NCI-H2029 treated with DMSO at 0.1 percent for 48 hours (cell line): ENCODE results near the gene TTC8.
"Not testable (repeated sequence)": the region's sequence is repeated elsewhere in the genome, so short reads cannot be mapped to it uniquely, and the experiment has no call there.

Source experiments
- DNase-seq: peaks from one replicate; lab custom pipeline; 2025; lab: John Stamatoyannopoulos, UW

The TTC8 gene

DNA sequence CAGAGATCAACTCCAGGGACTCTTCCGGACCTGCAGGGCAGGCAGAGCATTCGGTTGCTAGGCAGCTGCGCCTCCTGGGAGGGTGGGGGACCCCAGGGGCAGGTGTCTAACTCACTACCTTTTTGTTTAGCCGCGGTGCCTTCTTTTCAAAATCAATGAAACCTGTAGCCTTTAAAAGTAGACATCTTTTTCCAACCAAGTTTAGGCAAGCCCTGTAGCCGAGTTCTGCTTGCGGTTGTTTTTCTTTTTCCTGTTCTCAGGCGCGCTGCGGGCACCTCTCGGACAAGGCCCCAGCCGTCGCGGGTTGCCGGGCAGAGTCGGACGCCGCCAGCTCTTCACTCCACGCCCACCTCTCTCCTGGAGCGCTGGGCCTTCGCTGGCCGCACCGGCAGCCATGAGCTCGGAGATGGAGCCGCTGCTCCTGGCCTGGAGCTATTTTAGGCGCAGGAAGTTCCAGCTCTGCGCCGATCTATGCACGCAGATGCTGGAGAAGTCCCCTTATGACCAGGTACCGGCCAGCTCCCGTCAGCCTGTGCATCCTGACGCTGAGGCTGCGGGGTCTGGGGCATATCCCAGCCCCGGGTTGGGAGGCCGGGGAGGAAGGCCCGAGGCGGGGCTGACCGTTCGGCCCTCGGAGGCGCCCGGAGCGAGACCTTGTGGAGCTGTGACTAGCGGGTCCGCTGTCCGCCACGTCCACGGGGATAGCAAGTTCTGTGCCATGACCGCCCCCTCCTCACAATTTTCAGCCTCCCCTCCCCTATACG, at the start of gene TTC8:
Gene TTC8, plus strand, starts transcription at position 338 of the 764 bp plus-strand sequence. Its CDS starts 57 bp downstream, at position 395.
- DNase-seq = peak; percentile 38

DNA sequence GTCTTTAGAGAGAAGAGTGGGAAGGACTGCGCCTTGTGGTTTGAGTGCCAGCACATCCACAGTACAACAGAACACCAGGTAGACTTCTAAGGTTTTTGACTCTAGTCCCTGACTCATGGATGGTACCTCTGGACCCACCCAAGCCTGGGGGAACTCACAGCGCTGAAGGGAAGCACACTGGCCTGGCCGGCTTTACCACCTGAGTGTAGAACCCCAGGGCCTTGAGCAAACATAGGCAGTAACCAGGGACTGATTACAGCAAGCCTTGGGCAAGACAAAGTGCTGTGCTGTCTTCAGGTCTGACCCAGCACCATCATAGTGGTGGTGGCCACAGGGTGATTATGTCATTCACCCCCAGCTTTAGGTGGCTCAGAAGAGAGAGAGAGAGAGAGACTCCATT, 48.9 kb upstream of the TTC8 start:
- no peak for DNase-seq

DNA sequence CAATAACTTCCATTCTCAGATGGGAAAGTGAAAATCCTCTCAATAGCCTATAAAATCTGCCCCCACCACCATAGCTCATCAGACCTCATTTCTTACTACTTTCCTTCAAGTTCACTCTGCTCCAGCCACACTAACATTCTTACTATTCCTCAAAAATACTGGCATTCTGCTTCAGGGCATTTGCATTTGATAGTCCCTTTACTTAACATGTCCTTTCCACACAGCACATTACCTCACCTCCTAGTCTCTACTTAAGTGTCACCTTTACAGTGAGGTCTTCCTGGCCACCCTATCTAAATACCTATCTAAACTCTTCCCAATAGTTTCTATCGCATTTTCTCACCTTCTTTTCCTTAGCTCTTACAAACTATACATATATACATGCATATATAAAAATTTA, 38.5 kb upstream of the TTC8 start:
- no peak for DNase-seq

DNA sequence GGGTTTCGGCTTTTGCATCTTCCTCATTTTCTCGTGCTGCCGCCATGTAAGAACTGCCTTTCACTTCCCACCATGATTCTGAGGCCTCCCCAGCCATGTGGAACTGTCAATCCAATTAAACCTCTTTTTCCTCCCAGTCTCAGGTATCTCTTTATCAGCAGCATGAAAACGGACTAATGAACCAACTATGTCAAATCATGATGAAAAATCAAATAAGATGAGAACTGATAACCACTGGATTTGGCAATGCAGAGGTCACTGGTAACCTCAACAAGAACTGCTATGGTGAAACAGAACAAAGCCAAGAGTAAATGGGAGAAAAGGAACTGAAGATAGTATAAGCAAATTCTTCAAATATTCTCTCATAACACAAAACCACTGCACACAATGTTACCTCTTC, 37.7 kb upstream of the TTC8 start:
- DNase-seq = no peak

DNA sequence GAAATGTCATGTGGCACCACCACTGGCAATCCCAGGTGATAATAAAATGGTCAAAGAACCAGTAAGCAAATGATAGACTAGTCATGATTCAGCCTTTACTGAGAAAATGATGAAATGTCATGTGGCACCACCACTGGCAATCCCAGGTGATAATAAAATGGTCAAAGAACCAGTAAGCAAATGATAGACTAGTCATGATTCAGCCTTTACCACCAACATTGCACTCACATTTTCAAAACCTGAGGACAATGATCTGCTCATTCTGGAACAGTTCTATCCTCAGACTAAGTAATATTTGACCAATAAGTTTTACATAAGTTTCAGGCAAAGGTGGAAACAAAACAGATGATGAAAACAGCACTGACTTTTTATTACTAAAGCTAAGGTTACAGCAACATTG, 34.9 kb upstream of the TTC8 start:
- not testable (repeated sequence) for DNase-seq

DNA sequence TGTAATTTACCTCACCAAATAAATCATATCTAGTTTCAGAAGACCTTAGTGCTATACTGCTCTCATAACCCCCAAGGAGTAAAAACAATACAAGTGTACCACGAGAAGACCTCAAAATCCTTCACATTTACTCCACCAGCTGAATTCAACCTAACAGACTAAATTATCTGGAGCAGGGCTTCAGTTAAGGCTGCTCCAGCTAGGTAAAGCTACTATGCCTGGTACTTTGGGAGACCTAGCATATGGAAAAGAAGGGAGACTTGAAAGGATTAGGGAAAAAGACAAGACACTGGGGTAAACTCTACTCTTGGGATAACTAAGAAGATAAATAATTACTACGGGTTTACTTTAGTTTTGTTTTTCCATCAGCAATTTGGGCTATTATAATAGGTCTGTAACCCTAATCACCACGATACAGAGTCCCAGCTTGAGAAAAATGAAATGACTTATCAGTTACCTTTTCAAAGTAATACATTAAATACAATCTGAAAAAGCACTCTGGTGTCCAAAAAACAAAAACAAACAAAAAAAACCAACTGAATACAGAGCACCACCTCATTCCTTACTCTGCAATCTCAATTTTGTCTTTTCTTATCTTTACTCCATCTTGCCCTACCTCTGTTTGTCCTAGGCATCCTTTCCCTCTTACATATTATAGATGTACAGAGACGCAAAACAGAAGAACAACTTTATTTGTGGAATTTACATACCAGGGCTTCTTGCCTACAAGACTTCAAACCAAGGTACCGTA, 33.8 kb upstream of the TTC8 start:
- no peak for DNase-seq

DNA sequence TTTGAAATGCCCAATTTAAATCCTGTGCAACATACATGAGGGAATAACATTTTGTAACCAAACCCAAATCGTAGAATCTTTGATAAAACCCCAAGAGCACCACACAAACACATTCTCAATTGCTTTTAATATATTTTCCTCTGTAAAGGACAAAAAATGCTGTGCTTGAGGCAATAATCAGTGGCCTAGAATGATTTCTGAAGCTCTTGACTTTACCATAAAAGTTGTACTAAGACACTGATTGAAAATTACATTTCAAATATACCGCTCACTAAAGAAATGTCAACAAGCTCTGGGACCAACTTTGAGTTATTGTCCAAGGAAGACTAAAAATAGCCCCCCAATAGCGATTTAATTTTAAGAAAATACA, 33.2 kb upstream of the TTC8 start:
- no peak for DNase-seq

DNA sequence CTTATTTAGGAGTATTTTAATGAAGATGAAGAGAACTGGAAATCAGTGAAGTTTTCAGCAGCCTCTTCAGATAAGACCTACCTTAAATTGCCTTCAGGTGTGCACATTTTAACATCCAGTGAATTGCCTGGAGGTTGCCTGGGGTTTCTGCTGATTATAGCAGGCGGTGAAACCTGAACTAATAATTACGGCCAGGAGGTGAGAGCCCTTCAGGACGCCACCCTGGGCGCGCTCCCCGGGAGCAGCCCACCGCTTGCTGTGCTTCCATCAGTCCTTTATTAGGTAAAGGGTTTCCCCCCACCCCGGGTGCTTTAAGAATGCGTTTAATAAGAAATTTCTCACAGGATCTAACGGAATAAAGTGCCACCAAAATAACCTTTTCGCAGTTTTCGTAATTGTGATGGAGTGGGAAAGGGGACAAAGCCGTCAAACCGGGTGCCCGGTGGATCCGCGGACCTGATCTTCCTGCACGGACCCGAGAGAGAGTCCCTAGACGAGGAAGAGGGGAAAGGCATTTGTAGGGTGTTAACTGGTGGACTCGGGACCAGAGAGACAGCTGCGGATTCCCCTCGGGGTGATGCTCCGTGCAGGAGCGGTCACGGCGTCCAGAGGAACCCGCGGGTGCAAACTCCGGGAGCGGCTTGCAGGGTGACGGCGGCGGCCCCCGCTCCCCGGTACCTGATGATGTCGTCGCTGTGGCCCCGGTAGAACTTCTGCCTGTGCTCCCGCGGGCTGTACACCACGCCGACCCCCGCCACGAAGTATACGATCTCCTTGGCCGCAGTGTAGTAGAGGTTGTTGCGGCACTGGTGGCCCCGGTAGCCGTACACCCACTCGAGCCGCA, 32.6 kb upstream of the TTC8 start:
- no peak for DNase-seq

DNA sequence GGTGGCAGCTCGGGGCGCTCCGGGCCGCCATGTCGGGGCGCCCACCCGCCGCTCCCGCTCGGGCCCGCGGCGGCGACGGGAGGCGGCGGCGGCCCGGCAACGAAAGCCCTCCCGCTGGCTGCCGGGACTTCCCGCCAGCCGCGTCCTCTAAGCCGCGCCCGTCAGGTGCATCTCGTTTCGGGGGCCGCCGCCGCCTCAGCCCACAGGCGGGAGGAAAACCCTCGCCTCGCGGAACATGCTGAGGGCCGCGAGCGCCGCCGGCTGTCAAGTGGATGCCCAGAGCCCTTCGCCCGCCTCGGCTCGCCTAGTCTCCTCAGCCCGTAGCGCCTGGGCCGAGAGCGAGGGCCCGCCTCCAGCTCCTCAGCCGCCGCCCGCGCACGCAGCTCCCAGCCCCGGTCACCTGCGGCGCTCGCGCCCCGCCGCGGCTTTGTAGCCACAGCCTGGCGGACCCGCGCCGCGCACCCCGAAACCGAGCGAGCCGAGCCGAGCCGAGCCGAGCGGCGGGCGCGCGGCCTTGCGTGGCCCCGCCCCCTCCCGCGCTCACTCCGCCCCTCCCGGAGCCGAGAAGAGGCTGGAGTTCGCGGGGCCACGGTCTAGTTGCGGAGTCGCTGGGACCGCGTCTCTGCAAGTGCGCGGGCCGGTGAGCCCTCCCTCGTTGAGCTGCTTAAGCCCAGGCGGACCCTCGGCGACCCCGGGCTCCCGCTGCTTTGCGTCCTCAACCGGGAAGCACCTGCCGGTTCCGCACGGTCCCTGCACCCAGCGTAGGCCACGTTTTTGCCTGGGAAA, 31.8 kb upstream of the TTC8 start, which contains the start of gene EML5:
Gene EML5, minus strand, starts transcription at position 481 of the 786 bp plus-strand sequence. Its CDS starts 450 bp downstream, at position 31.
- DNase-seq = no peak

DNA sequence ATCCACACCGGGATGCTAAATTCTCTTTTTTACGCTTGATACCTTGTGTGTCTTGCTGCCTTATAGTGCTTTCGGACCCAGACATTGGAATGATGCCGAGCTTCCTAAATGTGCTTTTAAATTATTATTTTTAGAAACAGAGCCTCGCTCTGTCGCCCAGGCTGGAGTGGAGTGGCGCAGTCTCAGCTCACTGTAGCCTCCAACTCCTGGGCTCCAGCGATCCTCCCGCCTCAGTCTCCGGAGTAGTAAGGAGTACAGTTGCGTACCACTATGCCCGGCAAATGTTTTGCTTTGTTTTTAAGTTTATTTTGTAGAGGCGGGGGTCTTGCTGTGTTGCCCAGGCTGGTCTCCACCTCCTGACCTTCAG, 31.2 kb upstream of the TTC8 start:
- no peak for DNase-seq

DNA sequence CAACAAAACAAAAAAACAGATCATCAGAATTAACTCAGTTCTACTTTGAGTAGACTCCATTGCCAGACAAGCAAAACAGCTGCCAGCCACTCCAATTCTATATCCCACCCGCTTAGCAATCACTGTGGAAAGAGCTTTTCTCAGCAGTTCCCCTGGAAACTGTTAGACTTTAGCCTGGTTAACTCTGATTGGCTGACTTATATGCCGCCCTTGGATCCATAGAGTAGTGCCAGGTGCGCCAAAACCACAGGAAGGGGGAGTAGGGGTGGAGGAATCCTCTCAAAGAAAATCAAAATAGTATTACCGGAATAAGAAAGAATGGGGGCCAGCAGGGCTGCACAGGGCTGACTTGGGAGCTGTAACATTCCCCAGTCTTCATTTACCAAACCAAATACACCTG, 26.3 kb upstream of the TTC8 start:
- DNase-seq = no peak

DNA sequence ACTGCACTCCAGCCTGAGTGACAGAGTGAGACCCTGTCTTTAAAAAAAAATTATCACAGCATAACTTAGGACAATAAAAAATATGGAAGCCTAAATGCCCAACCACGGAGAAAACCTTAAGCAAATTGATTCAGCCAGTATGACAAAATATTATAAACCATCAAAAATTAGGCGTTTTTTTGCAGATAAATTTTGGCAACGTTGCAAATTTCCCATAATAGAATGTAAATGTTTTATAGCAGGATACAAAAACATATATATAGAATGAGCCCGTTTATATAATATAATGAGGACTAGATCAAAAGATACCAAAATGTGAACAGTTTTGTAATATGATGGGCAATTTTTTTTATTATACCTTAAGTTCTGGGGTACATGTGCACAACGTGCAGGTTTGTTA, 24.9 kb upstream of the TTC8 start:
- no peak for DNase-seq

DNA sequence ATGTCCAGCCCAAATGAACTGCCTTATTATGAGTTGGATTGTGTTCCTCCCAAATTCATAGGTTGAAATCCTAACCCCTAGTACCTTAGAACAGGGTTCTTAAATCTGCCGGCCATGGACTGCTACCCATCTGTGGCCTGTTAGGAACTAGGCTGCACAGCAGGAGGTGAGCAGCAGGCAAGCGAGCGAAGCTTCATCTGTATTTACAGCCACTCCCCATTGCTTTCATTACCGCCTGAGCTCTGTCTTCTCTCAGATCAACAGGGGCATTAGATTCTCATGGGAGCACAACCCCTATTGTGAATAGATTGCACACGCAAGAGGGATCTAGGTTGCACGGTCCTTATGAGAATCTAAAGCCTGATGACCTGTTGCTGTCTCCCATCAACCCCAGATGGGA, 21.9 kb upstream of the TTC8 start:
- DNase-seq = no peak

DNA sequence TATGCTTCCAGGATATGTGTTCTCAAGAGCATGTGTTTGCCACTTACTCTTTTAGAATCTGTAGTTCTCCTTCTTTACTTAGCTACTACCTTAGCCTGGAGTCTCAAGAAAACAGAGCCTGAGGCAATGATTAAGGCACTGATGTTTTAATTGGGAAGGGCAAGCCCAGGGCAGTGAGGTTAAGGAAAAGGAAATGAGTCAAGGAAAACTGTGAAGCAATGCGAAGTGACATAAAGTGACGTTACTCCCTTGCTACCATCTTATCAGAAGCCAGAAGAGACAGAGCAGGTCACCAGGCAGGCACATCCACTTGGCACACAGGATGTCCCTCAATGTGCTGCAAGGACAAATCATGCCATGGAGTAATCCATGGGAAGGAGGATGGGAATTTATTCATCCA, 20.4 kb upstream of the TTC8 start:
- no peak for DNase-seq

DNA sequence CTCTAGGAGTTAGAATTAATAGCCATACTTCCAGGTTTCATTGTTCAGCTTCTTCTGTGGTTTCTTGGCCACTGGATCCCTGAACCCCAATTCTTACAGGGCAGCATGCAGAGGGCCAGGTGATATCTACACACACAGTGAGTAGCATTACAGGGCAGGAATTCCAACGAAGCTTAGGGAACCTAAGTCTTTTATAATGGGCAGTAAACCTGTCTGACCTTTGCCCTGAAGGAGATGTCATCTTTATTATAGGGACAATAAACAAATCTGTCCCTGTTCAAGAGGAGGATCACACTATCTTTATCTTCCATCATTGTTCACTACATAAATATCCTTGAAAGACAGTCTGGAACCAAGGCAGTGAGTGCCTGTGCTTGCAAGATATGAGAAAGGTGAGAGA, 20.0 kb upstream of the TTC8 start:
- no peak for DNase-seq

DNA sequence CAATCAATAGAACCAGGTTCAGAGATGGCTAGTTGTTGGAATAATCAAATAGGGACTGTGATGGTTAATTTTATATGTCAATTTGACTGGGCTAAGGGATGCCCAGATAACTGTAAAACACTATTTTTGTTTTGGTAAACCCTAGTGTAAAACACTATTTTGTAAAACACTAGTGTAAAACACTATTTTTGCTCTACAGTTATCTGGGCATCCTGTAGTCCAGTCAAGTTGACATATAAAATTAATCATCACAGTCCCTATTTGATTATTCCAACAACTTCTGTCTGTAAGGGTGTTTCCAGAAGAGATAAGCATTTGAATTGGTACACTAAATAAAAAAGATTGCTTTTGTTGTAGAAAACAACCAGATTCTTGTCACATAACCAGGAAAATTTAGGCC, 16.1 kb upstream of the TTC8 start:
- no peak for DNase-seq

DNA sequence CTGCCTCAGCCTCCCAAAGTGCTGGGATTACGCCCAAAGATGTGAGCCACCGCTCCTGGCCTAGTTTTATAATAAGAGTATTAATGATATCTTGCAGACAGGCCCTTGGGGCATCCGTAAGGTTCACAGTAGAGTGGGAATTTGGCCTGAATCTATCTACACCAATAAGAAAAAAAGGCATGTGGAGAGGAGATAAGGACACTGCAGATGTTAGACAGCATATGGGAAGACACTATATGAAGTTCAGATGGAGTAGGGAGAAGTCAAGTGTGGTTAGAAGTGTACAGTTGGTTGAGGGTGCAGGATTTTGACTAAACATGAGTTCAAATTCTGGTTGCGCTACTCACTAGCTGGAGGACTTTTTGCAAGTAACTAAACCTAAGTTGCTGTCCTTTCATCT, 8.5 kb upstream of the TTC8 start:
- no peak for DNase-seq

DNA sequence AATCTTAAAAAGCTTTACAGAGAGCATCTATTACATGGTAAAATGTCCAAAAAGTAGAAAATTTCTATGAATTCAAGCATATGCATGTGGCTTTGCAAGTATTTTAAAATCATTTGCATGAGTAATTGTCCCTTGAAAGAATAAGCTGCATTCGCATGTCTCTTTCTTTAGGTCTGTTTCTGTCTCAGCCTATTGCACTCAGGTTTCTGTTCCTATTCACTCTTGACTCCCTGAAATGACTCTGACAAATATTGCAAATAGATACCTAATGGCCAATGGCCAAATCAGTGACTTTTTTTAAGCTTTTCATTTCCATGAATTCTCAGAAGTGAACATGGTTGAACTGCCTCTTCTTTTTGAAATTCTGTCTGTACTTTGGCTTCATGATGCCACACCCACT, 6.4 kb upstream of the TTC8 start:
- DNase-seq = no peak

DNA sequence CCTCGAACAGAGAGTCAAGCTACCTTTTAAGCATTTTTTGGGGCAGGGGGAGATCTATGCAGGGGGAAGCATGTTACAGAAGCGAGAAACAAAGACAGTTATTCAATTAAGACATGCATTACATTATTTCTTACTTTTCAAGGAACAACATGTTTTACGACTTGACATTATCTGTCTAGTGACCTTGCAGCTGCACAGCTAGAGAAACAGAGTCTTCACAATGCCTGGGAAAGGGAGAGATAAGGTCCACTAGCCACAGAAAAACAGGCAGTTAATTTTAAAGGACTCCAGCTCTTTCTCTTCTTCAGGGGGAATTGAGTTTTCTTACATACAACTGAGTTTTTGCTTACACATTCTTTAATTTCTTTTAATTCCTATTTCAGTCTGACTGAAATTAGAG, 4.8 kb upstream of the TTC8 start:
- DNase-seq = not testable (repeated sequence)

DNA sequence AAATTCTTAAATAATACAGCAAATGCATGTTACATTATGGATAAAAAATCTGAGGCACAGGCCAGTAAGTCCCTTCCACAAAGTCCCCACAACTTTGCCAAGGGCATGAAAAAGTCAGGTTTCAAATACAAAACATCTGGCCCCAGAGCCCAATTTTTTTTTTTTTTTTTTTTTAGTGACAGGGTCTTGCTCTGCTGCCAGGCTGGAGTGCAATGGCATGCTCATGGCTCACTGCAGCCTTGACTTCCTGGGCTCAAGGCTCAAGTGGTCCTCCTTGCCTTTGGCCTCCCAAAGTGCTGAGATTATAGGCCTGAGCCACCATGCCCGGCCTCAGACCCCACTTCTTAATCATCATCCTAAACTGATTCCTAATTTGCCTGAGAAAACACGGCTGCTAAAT, 3.1 kb upstream of the TTC8 start:
- DNase-seq = no peak

DNA sequence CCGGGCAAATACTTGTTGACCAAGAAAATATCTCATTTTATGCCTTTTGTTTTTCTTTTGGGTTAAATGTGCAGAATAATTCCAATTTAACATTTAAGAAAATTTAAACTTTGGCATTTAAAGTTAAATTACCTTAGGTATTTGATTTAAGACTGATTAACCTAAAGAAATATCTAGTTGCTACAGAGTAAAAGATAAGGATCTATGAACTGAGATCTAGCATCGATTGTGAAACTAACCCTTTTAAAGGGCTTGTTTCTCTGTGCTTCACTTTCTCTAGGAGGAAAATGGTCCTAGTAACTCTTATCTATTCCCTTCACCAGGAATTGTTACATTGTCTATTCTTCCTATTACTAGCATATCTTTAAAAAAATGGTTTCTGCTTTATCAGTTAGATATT, 2.6 kb upstream of the TTC8 start:
- DNase-seq = no peak

DNA sequence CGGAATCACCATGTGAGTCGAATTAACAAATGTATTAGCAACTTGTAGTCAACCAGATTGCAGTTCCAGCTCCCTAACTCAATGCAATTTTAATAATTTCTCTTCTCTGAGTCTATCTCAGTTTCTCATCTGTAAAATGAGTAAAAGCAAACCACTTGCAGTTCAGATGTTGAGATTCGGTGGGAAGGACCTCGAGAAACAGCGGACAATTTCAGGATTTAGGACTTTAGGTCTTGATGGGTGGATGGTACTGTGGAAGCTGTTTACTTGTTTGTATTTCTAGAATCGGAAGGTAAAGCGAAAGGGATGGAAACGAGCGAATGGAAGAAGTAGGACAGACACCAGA, 510 bp upstream of the TTC8 start:
- DNase-seq = peak; percentile 38
